GM12878 (cell line): ENCODE results near the gene TMPRSS13.

ENCODE experiments used
- BACH1 ChIP-seq: fragments of 450-650 bp; IDR thresholded peaks from 2 replicates; pipeline ENCODE4 v1.6.1; 2017; ENCODE audit warnings: mild to moderate bottlenecking, borderline replicate concordance
- BHLHE40 ChIP-seq, 2 experiments: fragments of 450-650 bp in 1 of 2; IDR thresholded peaks; 2 replicates each; pipeline ENCODE4 v1.6.1; 2011 to 2017; ENCODE audit warnings: low read depth in 2 of 2, borderline replicate concordance in 1 of 2, improper control_type of control experiment in 1 of 2, low read length in 1 of 2, mild to moderate bottlenecking in 1 of 2
- CREB1 ChIP-seq: IDR thresholded peaks from 2 replicates; pipeline ENCODE4 v1.6.1; 2012; ENCODE audit warnings: low read depth, mild to moderate bottlenecking, inconsistent platforms
- CTCF ChIP-seq, 3 experiments: IDR thresholded peaks in 2 of 3; conservative IDR thresholded peaks in 1 of 3; 2 replicates each; pipeline ENCODE4 v1.5.1; 2011; ENCODE audit warnings: low read depth in 3 of 3, low read length in 3 of 3, mild to moderate bottlenecking in 3 of 3, control low read depth in 2 of 3, moderate library complexity in 2 of 3, inconsistent platforms in 1 of 3, mixed read lengths in 1 of 3; ENCODE audit not compliant: control insufficient read depth in 2 of 3, insufficient read depth in 1 of 3; ENCODE audit errors: extremely low read depth in 1 of 3
- E4F1 ChIP-seq: fragments of 450-650 bp; IDR thresholded peaks from 2 replicates; pipeline ENCODE4 v1.6.1; 2018; ENCODE audit warnings: borderline replicate concordance, mild to moderate bottlenecking; ENCODE audit not compliant: partially characterized antibody
- EP300 ChIP-seq, 2 experiments: fragments of 150-350 bp in 1 of 2; IDR thresholded peaks; 2 replicates each; pipeline ENCODE4 v1.6.1; 2011 to 2012; ENCODE audit warnings: low read depth in 2 of 2, low read length in 2 of 2, borderline replicate concordance in 1 of 2, improper control_type of control experiment in 1 of 2, inconsistent platforms in 1 of 2; ENCODE audit not compliant: control insufficient read depth in 1 of 2
- MXI1 ChIP-seq: fragments of 150-350 bp; IDR thresholded peaks from 2 replicates; pipeline ENCODE4 v1.6.1; 2011; ENCODE audit warnings: low read depth, mild to moderate bottlenecking, inconsistent platforms, low read length, improper control_type of control experiment
- POLR2A ChIP-seq: IDR thresholded peaks from 2 replicates; pipeline ENCODE4 v1.6.1; 2011; ENCODE audit warnings: low read depth, mild to moderate bottlenecking, low read length
- POLR2AphosphoS5 ChIP-seq: IDR thresholded peaks from 2 replicates; pipeline ENCODE4 v1.6.1; 2011; ENCODE audit warnings: mild to moderate bottlenecking, low read length, inconsistent platforms
- REST ChIP-seq: IDR thresholded peaks from 2 replicates; pipeline ENCODE4 v1.6.1; 2012; ENCODE audit warnings: mild to moderate bottlenecking, low read depth, low read length
- SREBF1 ChIP-seq: IDR thresholded peaks from 2 replicates; pipeline ENCODE4 v1.6.1; 2012; ENCODE audit warnings: mild to moderate bottlenecking, low read length
- TBL1XR1 ChIP-seq: IDR thresholded peaks from 2 replicates; pipeline ENCODE4 v1.6.1; 2012; ENCODE audit warnings: low read depth, low read length, improper control_type of control experiment
- YY1 ChIP-seq: IDR thresholded peaks from 2 replicates; pipeline ENCODE4 v1.6.1; 2011; ENCODE audit warnings: low read depth, mild to moderate bottlenecking, low read length

- TF ChIP-seq TBL1XR1: no peak
- TF ChIP-seq BACH1: no peak
- TF ChIP-seq EP300 (IDR thresholded peaks at IDR 0.05; ENCODE audit: borderline replicate concordance in 1 of 2, control insufficient read depth in 1 of 2, low read depth in 2 of 2, low read length in 2 of 2): no peak
- TF ChIP-seq YY1: no peak
- no peak for TF ChIP-seq BHLHE40 (IDR thresholded peaks at IDR 0.05; ENCODE audit: borderline replicate concordance in 1 of 2, low read depth in 2 of 2, low read length in 1 of 2)
- TF ChIP-seq MXI1: no peak
- TF ChIP-seq POLR2AphosphoS5: no peak
- TF ChIP-seq CTCF (IDR thresholded peaks at IDR 0.05 in 2 of 3, conservative IDR thresholded peaks at IDR 0.05 in 1 of 3; ENCODE audit: control insufficient read depth in 2 of 3, extremely low read depth in 1 of 3, insufficient read depth in 1 of 3, low read depth in 3 of 3, low read length in 3 of 3): no peak
- TF ChIP-seq POLR2A: no peak
- TF ChIP-seq E4F1: no peak
- no peak for TF ChIP-seq CREB1
- no peak for TF ChIP-seq SREBF1
- TF ChIP-seq REST: no peak
Observed at GRCh38 chr11:117851852-117852251, 77.3 kb downstream of the TMPRSS13 start.
